GM19099 (cell line): ENCODE results near the gene PROM2.

Experiments used
- POLR2A ChIP-seq: IDR thresholded peaks from 3 replicates; pipeline ENCODE4 v1.6.1; 2011; ENCODE audit warnings: low read depth; ENCODE audit not compliant: insufficient read length; ENCODE audit errors: extremely low read depth

Gene PROM2, protein sequence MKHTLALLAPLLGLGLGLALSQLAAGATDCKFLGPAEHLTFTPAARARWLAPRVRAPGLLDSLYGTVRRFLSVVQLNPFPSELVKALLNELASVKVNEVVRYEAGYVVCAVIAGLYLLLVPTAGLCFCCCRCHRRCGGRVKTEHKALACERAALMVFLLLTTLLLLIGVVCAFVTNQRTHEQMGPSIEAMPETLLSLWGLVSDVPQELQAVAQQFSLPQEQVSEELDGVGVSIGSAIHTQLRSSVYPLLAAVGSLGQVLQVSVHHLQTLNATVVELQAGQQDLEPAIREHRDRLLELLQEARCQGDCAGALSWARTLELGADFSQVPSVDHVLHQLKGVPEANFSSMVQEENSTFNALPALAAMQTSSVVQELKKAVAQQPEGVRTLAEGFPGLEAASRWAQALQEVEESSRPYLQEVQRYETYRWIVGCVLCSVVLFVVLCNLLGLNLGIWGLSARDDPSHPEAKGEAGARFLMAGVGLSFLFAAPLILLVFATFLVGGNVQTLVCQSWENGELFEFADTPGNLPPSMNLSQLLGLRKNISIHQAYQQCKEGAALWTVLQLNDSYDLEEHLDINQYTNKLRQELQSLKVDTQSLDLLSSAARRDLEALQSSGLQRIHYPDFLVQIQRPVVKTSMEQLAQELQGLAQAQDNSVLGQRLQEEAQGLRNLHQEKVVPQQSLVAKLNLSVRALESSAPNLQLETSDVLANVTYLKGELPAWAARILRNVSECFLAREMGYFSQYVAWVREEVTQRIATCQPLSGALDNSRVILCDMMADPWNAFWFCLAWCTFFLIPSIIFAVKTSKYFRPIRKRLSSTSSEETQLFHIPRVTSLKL

DNA sequence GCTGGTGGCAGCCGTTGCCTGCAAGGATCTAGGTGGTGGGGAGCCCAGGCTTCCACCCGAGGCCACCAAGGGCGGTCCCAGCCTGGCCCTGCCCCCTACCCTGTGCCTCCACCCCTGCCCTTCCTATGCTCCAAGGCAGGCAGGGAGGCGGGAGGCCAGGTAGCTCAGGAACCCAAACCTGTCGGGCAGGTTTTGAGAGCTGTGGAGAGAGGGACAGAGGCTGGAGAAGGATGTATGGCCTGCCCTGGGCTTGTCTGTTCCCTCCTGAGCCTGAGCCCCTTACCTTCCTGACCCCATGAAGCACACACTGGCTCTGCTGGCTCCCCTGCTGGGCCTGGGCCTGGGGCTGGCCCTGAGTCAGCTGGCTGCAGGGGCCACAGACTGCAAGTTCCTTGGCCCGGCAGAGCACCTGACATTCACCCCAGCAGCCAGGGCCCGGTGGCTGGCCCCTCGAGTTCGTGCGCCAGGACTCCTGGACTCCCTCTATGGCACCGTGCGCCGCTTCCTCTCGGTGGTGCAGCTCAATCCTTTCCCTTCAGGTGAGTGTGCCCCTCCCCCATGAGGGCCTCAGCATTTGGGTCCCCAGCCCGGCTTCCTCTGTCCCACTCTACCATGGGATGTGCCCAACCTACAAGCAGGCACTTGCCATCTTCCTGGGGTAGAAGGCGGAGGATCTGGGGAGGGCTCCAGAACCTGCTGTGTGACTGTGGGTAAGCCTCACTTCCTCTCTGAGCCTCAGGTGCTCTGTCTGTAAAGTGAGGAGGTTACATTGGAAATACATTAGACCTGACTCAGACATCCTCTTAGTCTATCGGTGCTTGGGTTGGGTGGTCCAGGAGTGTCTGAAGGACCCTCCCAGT, at the start of gene PROM2:
Gene PROM2, plus strand, starts transcription at position 159 of the 860 bp plus-strand sequence. Its CDS starts 137 bp downstream, at position 296.
- TF ChIP-seq POLR2A: no peak

GRCh38 chr2:95225658-95226057, 48.6 kb upstream of the PROM2 start:
- no peak for TF ChIP-seq POLR2A

- TF ChIP-seq POLR2A: no peak
Measured at GRCh38 chr2:95231723-95232122, 42.5 kb upstream of the PROM2 start.

GRCh38 chr2:95232232-95232631, 42.0 kb upstream of the PROM2 start:
- TF ChIP-seq POLR2A: no peak

DNA sequence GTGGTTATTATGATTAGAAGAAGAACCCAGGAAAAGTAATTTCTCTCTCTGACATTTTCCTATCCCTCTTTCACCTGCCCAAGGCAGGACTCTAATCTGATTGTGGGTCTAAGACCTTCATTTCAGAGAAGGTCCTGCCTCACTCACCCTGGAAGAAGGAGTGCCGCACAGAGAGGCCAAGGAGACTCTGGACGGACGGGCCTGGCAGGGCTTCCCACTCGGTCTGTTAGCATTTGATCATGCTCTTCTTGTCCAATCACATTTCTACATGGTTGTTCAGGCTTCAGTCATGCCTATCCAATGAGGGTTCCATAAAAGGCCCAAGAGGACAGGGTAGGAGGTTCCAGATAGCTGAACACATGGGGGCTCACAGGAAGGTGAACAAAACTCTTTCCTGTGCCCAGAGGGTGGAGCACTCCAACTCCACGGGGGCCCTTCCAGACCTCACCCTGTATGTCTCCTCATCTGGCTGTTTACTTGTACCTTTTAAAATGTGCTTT, 39.9 kb upstream of the PROM2 start:
- no peak for TF ChIP-seq POLR2A

DNA sequence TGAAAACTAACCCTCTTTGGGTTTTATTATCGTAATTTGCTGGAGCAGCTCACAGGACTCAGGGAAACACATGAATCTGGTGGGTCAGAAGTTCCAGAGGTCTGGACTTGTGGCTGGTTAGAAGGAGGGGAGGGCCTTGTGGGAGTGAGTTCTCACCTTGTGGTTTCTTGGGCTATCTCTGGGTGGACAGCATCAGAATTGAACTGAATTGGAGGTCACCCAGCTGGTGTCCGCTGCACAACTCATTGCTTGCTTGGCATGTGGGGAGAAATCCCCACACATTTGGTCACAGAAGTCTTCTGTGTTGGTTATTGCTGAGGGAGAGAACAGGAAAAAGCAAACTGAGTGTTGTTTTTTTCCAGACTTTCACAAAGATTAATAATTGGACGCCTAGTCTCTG, 39.4 kb upstream of the PROM2 start:
- TF ChIP-seq POLR2A: no peak

- no peak for TF ChIP-seq POLR2A
Measured at GRCh38 chr2:95238131-95238530, 36.1 kb upstream of the PROM2 start.

- TF ChIP-seq POLR2A: no peak
Measured at GRCh38 chr2:95240091-95240490, 34.2 kb upstream of the PROM2 start.

DNA sequence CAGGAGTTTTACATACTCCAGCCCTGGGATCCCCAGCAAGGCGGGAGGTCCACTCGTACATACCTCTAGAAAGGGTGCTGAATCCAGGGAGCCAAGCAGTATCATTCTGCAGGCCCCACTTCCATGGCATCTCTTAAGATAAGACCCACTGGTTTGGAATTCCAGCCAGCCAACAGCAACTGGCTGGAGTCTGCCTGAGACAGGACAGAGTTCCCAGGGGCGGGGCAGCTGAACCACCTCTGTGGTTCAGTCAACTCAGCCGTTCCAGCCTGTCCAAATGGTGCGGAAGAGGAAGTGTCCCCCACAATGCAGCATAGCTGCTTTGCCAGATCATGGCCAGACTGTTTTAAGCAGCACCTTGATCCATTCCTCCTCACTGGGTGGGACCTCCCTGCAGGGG, 33.7 kb upstream of the PROM2 start:
- no peak for TF ChIP-seq POLR2A

GRCh38 chr2:95258271-95258670, 16.0 kb upstream of the PROM2 start:
- no peak for TF ChIP-seq POLR2A

DNA sequence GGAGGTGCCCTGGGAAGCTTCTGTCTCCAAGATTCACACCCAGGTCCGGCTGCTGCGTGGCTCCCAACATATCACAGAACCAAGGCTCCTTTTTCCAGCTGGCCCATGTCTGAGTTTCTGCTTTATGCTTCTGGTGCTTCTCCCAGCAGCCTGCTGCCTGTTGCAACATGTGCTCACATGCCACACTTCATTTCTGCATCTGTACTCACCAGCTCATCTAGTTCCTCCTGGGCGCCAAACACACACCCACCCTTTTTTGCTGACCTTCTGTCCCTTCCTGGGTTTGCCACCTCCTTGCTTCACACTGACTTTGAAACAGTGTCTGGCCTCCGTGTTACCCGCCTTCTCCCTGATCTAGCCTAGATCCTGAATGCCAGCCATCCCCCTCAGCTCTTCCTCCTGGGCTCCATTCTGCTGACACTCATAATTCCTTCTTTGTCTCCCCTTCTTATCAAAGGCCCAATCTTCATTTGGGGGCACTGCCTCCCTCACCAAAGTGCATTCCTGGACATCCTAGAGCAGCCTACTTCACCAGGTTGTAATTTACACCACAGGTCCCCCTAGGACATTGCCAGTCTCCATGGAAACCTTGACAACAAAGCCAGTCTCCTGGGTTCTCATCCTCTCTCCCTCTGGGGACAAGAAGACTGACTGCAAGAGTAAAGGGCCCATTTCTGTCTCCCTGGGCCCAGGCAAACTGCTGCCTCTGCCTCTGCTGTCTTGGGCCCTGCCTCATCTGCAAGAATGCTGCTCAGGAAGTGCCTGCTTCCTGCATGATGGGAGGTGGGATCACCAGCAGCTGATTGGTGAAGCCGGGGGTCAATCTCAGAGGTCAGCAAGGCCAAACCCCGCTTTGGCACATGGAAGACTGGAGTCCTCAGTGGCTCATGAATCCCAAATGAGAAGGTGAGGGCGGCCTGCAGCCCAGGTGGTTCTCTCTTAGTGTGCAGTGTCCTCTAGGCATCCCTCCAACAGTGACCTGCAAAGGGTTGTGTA, 13.9 kb upstream of the PROM2 start:
- TF ChIP-seq POLR2A: no peak

- TF ChIP-seq POLR2A: no peak
Measured at GRCh38 chr2:95261602-95262001, 12.6 kb upstream of the PROM2 start.

DNA sequence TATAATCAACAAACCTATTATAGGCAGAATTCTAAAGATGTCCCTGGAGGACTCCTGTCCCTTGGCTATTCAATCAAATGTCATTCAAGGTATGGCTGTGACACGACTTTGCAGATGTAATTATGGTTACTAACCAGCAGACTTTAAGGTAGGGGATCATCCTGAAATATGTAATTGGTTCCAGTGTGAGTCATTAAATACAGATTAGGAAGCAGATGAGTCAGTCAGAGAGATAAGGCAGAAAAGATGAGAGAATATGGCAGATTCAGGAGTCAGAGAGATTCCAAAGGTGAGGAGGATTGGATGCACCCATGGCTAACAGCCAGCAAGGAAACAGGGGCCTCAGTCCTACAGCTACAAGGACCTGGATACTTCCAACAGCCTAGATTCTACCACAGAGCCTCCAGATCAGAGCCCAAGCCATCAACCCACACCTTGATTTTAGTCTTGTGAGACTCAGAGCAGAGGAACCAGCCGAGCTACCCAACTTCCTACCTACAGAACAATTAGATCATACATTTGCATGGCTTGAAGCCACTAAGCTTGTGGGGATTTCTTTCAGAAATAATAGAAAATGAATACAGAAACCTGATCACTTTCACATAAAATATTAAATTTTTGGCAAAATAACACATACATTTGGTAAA, 11.2 kb upstream of the PROM2 start:
- no peak for TF ChIP-seq POLR2A
